Raji (cell line): ENCODE data around the gene PELI1.

Experiments used
- POLR2A ChIP-seq: IDR thresholded peaks from 2 replicates; pipeline ENCODE4 v1.6.1; 2011; ENCODE audit warnings: low read depth, low read length, control low read depth; ENCODE audit not compliant: insufficient read depth

The PELI1 gene

DNA sequence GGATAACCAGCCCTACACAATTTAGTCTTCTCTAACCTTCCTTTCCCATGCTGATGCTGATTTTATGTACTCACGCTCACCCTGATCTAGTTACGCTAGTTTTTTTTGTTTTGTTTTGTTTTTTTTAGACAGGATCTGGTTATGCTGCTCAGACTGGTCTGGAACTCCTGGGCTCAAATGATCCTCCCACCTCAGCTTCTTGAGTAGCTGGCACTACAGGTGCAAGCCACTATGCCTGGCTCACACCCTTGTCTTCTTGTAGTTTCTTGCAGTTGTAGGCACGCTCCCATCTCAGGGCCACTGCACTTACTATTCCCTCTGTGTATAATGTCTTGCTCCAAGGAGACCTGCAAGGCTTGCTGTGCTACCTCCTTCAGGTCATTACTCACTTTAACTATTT is 6.2 kb downstream of the PELI1 start:
- TF ChIP-seq POLR2A = no peak

DNA sequence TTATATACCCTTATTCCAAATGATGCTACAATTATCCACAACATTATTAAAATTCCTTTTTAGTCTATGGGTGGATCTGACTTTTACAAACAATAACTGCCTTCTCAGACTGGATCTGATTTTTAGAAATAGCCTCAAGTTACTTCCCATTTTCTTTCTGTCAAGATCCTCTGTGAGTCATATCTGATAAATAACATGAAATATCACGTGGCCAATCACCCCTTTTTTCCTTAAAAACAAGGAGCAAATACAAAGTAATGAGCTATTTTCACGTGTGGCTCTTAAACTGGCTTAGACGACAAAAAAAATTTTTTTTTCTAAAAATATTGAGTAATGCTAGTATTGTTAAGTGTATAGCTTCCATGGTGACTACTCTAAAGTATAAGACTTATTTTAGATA is 6.7 kb downstream of the PELI1 start:
- no peak for TF ChIP-seq POLR2A

DNA sequence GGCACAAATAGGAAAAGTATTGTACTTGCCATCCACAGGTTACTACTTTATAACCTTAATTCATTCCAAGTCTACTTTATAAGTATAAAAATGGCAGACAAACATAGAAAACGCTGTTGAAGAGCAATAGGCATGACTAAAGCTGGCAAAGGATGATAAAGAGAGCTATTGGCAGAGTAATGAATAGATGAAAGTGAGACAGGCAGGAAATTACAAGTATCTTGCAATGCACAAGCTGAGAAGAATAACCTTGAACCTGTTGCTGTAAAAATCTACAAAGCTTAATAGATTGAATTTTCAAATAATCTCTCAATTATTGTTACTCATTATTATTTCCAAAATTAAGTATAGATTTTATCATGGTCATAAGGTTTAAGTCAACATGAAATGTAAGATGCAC is 8.8 kb downstream of the PELI1 start:
- TF ChIP-seq POLR2A = no peak

- no peak for TF ChIP-seq POLR2A
These were observed 9.4 kb downstream of the PELI1 start for GRCh38 chr2:64134813-64135212.

DNA sequence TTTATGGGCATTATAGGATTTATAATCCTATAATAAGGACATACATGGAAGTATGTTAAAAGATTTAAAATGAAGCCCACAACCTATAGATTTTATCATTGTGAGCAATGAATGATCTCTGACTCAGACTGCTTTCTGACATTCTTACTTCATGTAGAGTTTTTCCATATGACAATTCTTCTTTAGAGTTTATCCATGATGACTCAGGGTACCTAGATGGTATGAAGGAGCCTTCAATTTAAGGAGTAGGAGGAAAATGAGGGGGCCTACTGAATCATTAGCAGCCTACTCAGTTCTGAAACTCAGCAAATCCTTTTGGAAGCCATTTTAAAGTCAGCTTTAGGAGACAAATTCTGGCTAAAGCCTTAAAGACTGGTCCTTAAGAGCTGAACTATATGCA is 10.4 kb downstream of the PELI1 start:
- TF ChIP-seq POLR2A = no peak

DNA sequence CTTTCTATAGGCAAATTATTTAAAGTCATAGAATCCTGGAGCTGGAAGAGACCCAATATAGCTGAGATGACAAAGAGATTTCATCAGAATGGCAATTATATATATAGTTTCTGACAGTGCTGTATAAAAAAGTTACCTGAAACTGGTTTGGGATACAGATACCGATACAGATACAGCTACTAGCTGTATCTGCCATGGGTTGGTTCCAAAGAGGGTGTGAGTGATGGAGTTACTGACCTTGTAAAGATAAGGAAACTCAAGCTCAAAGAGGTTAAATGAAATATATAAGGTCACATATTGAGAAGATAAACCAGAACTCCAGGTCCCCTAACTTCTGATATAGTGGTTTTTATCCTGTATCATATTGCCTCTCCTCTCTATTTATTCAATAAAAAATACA is 10.9 kb downstream of the PELI1 start:
- TF ChIP-seq POLR2A = no peak

DNA sequence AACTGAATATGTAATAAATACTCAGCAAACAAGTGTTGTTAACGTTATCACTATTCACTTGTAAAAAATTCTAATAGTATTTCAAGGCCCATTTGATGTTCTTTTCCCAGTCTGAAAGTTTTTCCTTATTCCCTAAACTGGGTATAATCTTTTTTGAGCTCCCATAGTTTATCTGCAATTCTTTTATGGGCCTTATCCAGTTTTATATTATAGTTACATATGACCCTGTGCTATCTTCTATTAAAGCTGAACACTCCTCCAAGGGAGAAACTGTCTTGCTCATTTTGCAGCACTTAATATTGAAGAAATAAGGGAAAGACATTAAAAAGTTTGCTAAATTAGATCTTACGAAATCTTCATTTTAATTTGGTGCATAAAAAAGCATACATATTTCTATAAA is 13.9 kb downstream of the PELI1 start:
- TF ChIP-seq POLR2A = no peak

DNA sequence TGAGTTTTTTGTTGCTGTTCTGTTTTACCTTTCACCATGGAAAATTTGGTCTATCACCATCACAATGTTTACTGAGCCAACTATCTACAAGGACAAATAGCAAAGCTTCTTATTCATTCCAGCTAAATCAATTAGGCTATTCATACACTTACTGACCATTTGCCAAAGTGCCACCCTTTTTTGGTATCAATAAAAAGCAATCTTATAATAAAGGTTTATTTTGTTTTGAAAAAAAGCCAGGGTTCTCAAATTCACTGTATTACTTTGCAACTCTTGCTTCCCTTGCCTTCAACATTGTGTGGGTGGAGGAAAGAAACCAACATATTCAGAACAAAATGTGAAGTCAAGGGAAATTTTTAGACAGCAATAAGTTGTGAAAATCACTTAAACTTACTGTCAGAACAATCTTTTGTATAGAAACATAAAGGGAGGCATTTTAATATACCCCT is 15.3 kb downstream of the PELI1 start:
- no peak for TF ChIP-seq POLR2A

DNA sequence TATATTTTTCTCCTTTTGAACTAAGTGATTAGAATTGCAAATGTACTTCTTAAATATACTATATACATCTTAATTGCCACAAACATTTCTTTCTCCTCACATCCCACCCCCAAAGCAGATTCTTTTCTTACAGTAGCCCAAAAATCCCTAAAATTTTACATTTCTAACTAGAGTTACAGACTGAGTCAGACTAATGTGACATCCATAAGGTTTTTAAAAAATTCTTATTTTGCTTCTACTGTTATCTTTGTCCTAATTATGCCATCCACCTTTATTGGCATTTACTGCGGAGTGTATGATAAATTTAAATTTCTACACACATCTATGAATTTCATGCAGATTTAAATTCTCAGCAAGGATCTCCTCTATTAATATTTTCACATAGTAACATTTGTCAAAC is 15.8 kb downstream of the PELI1 start:
- no peak for TF ChIP-seq POLR2A

DNA sequence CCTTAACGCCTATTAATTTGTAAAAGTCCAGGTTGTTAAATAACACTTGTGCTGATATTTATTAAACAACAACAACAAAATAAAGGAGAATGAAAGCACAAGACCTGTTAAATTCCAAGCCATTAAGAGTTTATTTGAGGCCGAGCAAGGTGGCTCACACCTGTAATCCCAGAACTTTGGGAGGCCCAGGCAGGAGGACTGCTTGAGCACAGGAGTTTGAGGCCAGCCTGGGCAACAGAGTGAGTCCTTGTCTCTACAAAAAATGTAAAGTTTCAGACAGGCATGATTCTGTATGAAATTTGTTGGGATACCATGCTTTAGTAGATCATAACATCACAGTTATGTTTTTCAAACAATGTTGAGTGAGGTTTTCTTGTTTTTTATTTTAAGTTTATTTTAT is 17.1 kb downstream of the PELI1 start:
- no peak for TF ChIP-seq POLR2A

DNA sequence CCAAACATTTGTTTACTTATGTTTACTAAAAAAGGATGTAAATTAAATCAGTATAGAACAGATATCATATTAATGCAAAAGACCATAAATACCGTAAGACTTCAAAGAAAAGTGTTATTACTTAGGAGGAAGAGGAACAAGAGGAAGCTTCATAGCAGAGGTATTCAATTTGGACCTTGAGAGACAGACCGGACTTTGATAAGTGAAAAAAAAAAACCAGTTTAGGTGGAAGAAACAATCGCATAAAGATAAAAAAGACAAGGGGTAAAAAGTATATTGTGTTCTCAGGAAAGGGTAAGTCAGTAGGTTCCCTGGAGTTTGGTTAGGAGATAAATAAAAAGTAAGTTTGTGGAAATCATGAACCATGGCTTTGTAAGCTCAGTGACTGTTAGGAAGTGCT is 17.6 kb downstream of the PELI1 start:
- TF ChIP-seq POLR2A = no peak

GRCh38 chr2:64124571-64124970 is 19.6 kb downstream of the PELI1 start:
- TF ChIP-seq POLR2A = no peak

- TF ChIP-seq POLR2A = no peak
These were observed 20.1 kb downstream of the PELI1 start for GRCh38 chr2:64124168-64124567.

DNA sequence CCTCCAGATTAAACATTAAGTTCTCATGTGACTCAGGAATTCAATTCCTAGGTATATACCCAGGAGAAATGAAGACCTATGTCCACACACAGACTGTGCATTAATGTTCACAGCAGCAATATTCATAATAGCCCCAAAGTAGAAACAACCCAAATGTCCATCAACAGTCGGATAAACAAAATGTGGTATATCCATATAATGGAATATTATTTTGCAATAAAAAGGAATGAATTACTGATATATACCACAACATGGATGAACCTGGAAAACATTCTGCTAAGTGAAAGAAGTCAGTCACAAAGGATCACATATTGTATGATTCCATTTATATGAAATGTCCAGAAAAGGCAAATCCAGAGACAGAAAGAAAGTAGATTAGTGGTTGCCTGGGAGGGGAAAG is 20.5 kb downstream of the PELI1 start:
- TF ChIP-seq POLR2A = no peak

DNA sequence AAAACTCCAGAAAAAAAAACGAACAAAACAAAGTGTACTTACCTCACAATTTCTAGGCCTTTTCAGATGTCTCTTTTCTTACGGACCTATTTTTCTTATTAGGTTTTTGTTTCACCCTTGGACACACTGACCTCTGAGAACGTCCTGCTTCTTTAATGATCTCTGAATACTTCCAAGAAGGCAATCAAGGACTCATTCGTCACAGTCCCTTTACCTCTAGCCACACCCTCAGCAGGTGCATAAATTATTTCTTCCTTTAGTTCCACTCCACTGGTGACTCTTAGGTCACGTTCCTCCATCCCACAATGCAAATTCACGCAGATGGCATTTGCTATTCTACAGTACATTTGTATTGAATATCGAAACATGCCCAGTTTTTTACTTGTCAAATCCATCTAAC is 21.9 kb downstream of the PELI1 start:
- TF ChIP-seq POLR2A = no peak

DNA sequence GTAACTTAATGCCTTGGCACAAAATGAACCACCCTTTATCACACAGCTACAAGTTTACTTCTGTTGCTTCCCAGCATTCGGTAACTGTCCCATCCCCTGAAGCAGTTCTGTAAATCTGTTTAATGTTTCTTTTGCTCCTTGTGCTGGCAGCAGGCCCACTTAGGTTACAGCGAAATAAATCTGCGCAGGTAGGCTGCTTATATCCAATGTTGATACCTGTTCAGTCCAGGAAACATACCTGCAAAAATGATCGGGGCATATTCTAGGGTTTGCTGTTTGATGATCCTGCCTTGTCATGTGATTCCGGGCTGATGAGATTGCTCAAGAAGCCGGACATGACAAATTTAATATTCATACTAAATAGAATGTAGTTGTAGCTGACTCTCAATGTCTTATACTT is 23.3 kb downstream of the PELI1 start:
- TF ChIP-seq POLR2A = no peak

GRCh38 chr2:64120008-64120407 is 24.2 kb downstream of the PELI1 start:
- TF ChIP-seq POLR2A = no peak

- TF ChIP-seq POLR2A = no peak
These were observed 24.9 kb downstream of the PELI1 start for GRCh38 chr2:64119369-64119768.
